HepG2 (cell line): ENCODE data around the gene RPS19. TPM values are rescaled to one million over a fixed set of nuclear protein-coding genes. Genes with fewer than 3 reads are reported as not detected.

Experiments
- ATAC-seq: fragments of 200-7000 bp; cut with Tn5 transposase; 3 replicates; pipeline ENCODE4 v1.9.1; 2020; ENCODE audit warnings: mild to moderate bottlenecking, moderate library complexity
- BruUV-seq: library from RNA; stranded (reverse); fragments of 400-500 nt; replicated peaks from 2 replicates; lab custom pipeline; 2021; lab: Mats Ljungman, UMichigan
- CTCF ChIA-PET: fragments of 300-600 bp; formaldehyde crosslinking; extraction: SDS; loops from one replicate; lab custom pipeline; 2021; ENCODE audit warnings: low total read pairs, inconsistent platforms, low intra/inter-chr PET ratio; lab: Yijun Ruan, JAX
- POLR2A ChIA-PET: fragments of 350-600 bp; sonication (Branson Sonifier 250); formaldehyde crosslinking; loops from one replicate; lab custom pipeline; 2020; ENCODE audit warnings: antibody characterized with exemption, inconsistent platforms; lab: Yijun Ruan, JAX
- DNase-seq: peaks from one replicate; pipeline ENCODE4 v3.0.0-alpha.2; 2015; ENCODE audit warnings: low spot score
- FAIRE-seq: peaks from 3 replicates; lab custom pipeline; 2011; peaks lifted over from hg19 to GRCh38; lab: Jason Lieb, UNC
- H2AFZ ChIP-seq: one replicate; pipeline ENCODE4 v1.6.1; 2011; ENCODE audit warnings: low read length, inconsistent platforms
- H3K27ac ChIP-seq: fragments of 300-600 bp; 3 replicates; pipeline ENCODE4 v1.8.0; 2011; ENCODE audit warnings: mixed run types, mild to moderate bottlenecking, mixed read lengths, low read length, inconsistent platforms; ENCODE audit not compliant: insufficient read depth; ENCODE audit errors: extremely low read length
- H3K27me3 ChIP-seq, 2 experiments: fragments of 200-600 bp in 1 of 2; 2 replicates in 1 of 2; 3 replicates in 1 of 2; pipeline versions ENCODE4 v1.6.0 to v1.8.0; 2011; ENCODE audit warnings: low read length in 2 of 2, mild to moderate bottlenecking in 2 of 2, moderate library complexity in 2 of 2, inconsistent platforms in 1 of 2; ENCODE audit not compliant: insufficient read depth in 2 of 2, control insufficient read depth in 1 of 2
- H3K36me3 ChIP-seq, 2 experiments: fragments of 200-600 bp in 1 of 2; replicated peaks in 1 of 2; 2 replicates in 1 of 2; 3 replicates in 1 of 2; pipeline versions ENCODE4 v1.5.1 to v1.8.0; 2011; ENCODE audit warnings: low read length in 2 of 2, inconsistent platforms in 1 of 2; ENCODE audit not compliant: insufficient read depth in 2 of 2, control insufficient read depth in 1 of 2
- H3K4me1 ChIP-seq: 2 replicates; pipeline ENCODE4 v1.5.1; 2012; ENCODE audit warnings: low read length, inconsistent platforms; ENCODE audit not compliant: insufficient read depth
- H3K4me2 ChIP-seq: 2 replicates; pipeline ENCODE4 v1.6.0; 2011; ENCODE audit warnings: low read depth, low read length, inconsistent platforms
- H3K4me3 ChIP-seq, 3 experiments: fragments of 200-600 bp in 1 of 3; sonication (generic), shearing (Covaris generic) in 1 of 3; replicated peaks in 1 of 3; 2 replicates each; pipeline ENCODE4 v1.5.1; 2011 to 2016; ENCODE audit warnings: low read length in 3 of 3, inconsistent platforms in 2 of 3, low read depth in 2 of 3, mild to moderate bottlenecking in 2 of 3, control low read depth in 1 of 3, mixed read lengths in 1 of 3; ENCODE audit not compliant: insufficient read depth in 1 of 3
- H3K79me2 ChIP-seq: one replicate; pipeline ENCODE4 v1.6.1; 2011; ENCODE audit warnings: low read length, inconsistent platforms; ENCODE audit not compliant: insufficient read depth
- H3K9ac ChIP-seq: 2 replicates; pipeline ENCODE4 v1.6.0; 2011; ENCODE audit warnings: mild to moderate bottlenecking, low read depth, low read length, inconsistent platforms; ENCODE audit not compliant: insufficient read depth
- H3K9me3 ChIP-seq: 2 replicates; pipeline ENCODE4 v1.5.1; 2012; ENCODE audit warnings: mild to moderate bottlenecking, low read length
- H4K20me1 ChIP-seq: 2 replicates; pipeline ENCODE4 v1.6.0; 2011; ENCODE audit warnings: inconsistent platforms, mild to moderate bottlenecking, low read length, moderate library complexity; ENCODE audit not compliant: insufficient read depth
- ARNT2 ChIP-seq: sonication (generic); formaldehyde crosslinking; IDR thresholded peaks from 2 replicates; pipeline ENCODE4 v1.8.0; 2022; ENCODE audit warnings: mild to moderate bottlenecking, low read depth, missing genetic modification reagents, moderate library complexity
- ATF7-NPFF ChIP-seq: sonication (generic); formaldehyde crosslinking; IDR thresholded peaks from 2 replicates; pipeline ENCODE4 v1.8.1; 2023; ENCODE audit warnings: mild to moderate bottlenecking, low read depth, missing genetic modification reagents, moderate library complexity
- RBFOX2 ChIP-seq: fragments of 200-400 bp; formaldehyde crosslinking; IDR thresholded peaks from 2 replicates; pipeline ENCODE4 v1.6.1; 2017; ENCODE audit warnings: low read depth, mild to moderate bottlenecking, low read length
- WGBS: methylation state at CpG from one replicate; pipeline ENCODE4 v1.1.6; 2017; ENCODE audit warnings: low lambda C conversion rate; 5-methylcytosine and 5-hydroxymethylcytosine counted together
- in situ Hi-C: cut with HindIII; loops from 2 replicates; pipeline ENCODE4 v1.10.0; 2017; ENCODE audit warnings: low pct_unique_long_range_greater_than_20kb; ENCODE audit not compliant: extremely low pct_ligation_motif_present
- intact Hi-C: fragments of 100-400 bp; cut with micrococcal nuclease; formaldehyde crosslinking; loops from one replicate; pipeline ENCODE4 v1.10.0; 2022; ENCODE audit not compliant: unreplicated experiment
- polyA plus RNA-seq, 8 experiments: library from polyadenylated mRNA; depleted of rRNA in 3 of 8; stranded (reverse) in 7 of 8; unstranded in 1 of 8; fragments of >200 nt; fragmentation: Illumina TruSeq in 4 of 8; extraction: Trizol in 4 of 8; gene quantifications; 2 replicates each; pipeline versions ENCODE4 v1.2.1 to v1.2.3, GENCODE V29; 2011 to 2016; ENCODE audit warnings: low read depth in 4 of 8, missing spikeins in 1 of 8, mixed read lengths in 1 of 8; ENCODE audit not compliant: insufficient read depth in 1 of 8
- total RNA-seq, 5 experiments: library from RNA; depleted of rRNA; stranded (reverse); fragments of >200 nt; fragmentation: Illumina TruSeq; extraction: Trizol; gene quantifications; 2 replicates each; pipeline ENCODE4 v1.2.3, GENCODE V29; 2016; ENCODE audit warnings: low read depth in 1 of 5
- TF ChIP-seq, protein P1 (sequence below): sonication (generic); formaldehyde crosslinking; IDR thresholded peaks from 2 replicates; pipeline ENCODE4 v1.8.0; 2022; ENCODE audit warnings: missing genetic modification reagents, mild to moderate bottlenecking, borderline replicate concordance

Gene RPS19
- total and polyA plus RNA-seq, 2 of the 13 experiments (the other 11 are each of a cell fraction or from before 2014, with no cell fraction given): 1,983 to 4,758 TPM

- no peak overlapping the region for H3K4me2 ChIP-seq
- in situ Hi-C loops (no loop called here), intact Hi-C loops (no loop called here)
- DNase-seq (no peak), ATAC-seq (no peak), FAIRE-seq (no peak)
- H3K4me3 ChIP-seq: no peak overlapping the region
- POLR2A ChIA-PET: no interaction called here
- peaks cover 27 to 39% of the 10 kb centered on the region in 2 experiments for H3K36me3 ChIP-seq
- no peak overlapping the region for H3K27ac ChIP-seq
- H3K4me1 ChIP-seq: peaks cover 7% of the 10 kb centered on the region
- no peak overlapping the region for H3K9ac ChIP-seq
- H3K27me3 ChIP-seq: no peaks in the 10 kb centered on the region
- no peaks in the 10 kb centered on the region for H3K9me3 ChIP-seq
- TF ChIP-seq RBFOX2: 0 out of 2 replicates have a peak, but pooled peaks have one; percentile 30
- TF ChIP-seq, protein P1, sequence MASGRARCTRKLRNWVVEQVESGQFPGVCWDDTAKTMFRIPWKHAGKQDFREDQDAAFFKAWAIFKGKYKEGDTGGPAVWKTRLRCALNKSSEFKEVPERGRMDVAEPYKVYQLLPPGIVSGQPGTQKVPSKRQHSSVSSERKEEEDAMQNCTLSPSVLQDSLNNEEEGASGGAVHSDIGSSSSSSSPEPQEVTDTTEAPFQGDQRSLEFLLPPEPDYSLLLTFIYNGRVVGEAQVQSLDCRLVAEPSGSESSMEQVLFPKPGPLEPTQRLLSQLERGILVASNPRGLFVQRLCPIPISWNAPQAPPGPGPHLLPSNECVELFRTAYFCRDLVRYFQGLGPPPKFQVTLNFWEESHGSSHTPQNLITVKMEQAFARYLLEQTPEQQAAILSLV: no peak
- TF ChIP-seq, all 625 proteins: peak for 1
- CTCF ChIA-PET: no interaction called here
- Histone ChIP-seq H2AFZ (no peak overlapping the region), H3K79me2 (no peaks in the 10 kb centered on the region), H4K20me1 (no peaks in the 10 kb centered on the region)
- WGBS: 100% methylated on average over 1 of the region's 15 CpGs
- BruUV-seq: no TSS peak
Measured at GRCh38 chr19:41898235-41898634, 38.2 kb downstream of the RPS19 start.

DNA sequence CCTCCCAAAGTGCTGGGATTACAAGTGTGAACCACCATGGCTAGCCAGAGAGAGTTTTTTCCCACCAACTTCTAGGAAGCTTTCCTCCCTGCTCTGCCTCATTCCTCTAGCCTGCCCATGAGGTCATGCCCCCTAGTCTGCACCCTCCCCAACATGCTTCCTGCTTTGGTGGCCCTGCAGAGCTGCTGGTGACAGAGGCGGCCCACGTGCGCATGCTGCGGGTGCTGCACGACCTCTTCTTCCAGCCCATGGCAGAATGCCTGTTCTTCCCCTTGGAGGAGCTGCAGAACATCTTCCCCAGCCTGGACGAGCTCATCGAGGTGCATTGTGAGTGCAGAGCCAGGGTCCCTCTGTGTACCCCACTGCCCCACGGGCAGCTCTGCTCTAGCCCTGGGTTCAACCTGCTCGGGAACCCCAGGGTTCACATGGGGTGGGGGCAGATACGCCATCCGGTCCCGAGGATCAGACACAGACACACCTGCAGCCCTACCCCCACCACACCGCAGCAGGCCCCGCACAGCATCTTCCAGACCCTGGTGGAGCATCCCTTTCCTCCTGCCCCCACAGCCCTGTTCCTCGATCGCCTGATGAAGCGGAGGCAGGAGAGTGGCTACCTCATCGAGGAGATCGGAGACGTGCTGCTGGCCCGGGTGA, 41.8 kb downstream of the RPS19 start:
- Histone ChIP-seq H3K9ac (no peak overlapping the region), H3K27me3 (no peaks in the 10 kb centered on the region), H3K36me3 (peaks cover 35 to 60% of the 10 kb centered on the region in 2 experiments; a peak in 4 of 5 replicates), H3K4me1 (peaks cover 24% of the 10 kb centered on the region), H3K27ac (no peak overlapping the region), H2AFZ (no peak overlapping the region), H3K4me3 (no peak overlapping the region), H3K4me2 (no peak overlapping the region), H4K20me1 (0 out of 2 replicates have a peak, but pooled peaks cover 3% of the 10 kb centered on the region), H3K9me3 (no peaks in the 10 kb centered on the region), H3K79me2 (no peaks in the 10 kb centered on the region)
- DNase-seq (no peak), FAIRE-seq (no peak), ATAC-seq (no peak)
- WGBS: 98% methylated on average over 11 of the region's 21 CpGs
- BruUV-seq: no TSS peak
- TF ChIP-seq ATF7-NPFF (CRISPR knock-in tag) (no peak), ARNT2 (no peak)
- ChIA-PET CTCF (no interaction called here), POLR2A (interaction anchor here (0.6 to 2.5 kb wide), 2 partner anchors 14 to 18 kb away, joined by 3 to 5 read pairs; no protein-coding TSS in a partner anchor)
- in situ Hi-C loops (no loop called here), intact Hi-C loops (no loop called here)
